Tibial nerve (tissue), 4 donors: ENCODE measurements around the gene CYTH4.

Experiments
- EP300 ChIP-seq, 2 donors: sonication (generic); formaldehyde crosslinking; IDR thresholded peaks; one replicate each; pipeline ENCODE4 v1.6.1; 2017; ENCODE audit warnings: antibody characterized with exemption in 2 of 2, mild to moderate bottlenecking in 1 of 2
- POLR2A ChIP-seq, 2 donors: fragments of 450-650 bp; IDR thresholded peaks; one replicate each; pipeline ENCODE4 v1.6.1; 2017; ENCODE audit warnings: antibody characterized with exemption in 2 of 2, mild to moderate bottlenecking in 2 of 2, moderate library complexity in 2 of 2
- TF ChIP-seq, protein P1 (sequence below), 5 experiments: fragments of 200-600 bp in 3 of 5; fragments of 450-650 bp in 2 of 5; sonication (generic) in 3 of 5; IDR thresholded peaks; one replicate each; pipeline ENCODE4 v1.5.1; 2016 to 2019; ENCODE audit warnings: antibody characterized with exemption in 5 of 5, mild to moderate bottlenecking in 3 of 5, moderate library complexity in 2 of 5

DNA sequence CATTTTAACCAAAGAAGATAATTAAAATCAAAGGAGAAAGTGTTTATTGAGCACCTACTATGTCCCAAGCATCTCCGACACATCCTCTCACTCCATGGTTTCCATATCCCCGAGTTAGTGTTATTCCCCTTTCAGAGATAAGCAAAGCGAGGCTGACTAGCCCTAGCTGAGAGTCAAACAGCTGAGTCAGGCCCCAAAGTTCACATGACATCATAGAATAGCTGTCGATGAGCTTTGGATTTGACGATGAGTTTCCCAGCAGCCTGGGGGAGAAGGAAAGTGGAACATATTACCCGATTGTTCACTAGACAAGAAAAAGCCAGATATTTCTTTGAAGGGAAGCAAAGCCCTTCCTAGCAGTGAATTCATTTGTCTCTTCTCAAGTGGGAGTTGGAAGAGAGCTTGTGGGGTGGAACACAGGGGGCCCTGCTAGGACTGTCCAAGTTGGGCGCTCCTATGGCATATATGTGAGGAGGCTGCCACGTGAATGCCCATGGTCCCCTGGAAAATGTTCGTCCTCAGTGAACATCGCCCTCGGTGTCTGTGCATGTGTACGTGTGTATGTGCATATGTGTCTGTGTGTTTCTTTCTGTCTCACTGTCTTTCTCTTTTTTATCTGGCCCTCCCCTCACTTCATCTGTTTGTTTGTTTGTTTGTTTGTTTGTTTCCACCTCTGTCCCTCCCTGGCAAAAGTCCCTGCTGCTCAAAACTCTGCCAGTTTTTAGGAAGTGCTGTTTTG, 493 bp upstream of the CYTH4 start:
- TF ChIP-seq, protein P1, sequence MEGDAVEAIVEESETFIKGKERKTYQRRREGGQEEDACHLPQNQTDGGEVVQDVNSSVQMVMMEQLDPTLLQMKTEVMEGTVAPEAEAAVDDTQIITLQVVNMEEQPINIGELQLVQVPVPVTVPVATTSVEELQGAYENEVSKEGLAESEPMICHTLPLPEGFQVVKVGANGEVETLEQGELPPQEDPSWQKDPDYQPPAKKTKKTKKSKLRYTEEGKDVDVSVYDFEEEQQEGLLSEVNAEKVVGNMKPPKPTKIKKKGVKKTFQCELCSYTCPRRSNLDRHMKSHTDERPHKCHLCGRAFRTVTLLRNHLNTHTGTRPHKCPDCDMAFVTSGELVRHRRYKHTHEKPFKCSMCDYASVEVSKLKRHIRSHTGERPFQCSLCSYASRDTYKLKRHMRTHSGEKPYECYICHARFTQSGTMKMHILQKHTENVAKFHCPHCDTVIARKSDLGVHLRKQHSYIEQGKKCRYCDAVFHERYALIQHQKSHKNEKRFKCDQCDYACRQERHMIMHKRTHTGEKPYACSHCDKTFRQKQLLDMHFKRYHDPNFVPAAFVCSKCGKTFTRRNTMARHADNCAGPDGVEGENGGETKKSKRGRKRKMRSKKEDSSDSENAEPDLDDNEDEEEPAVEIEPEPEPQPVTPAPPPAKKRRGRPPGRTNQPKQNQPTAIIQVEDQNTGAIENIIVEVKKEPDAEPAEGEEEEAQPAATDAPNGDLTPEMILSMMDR (IDR thresholded peaks at IDR 0.05): no peak
- no peak for TF ChIP-seq POLR2A (IDR thresholded peaks at IDR 0.05)
- no peak for TF ChIP-seq EP300 (IDR thresholded peaks at IDR 0.05)
